Activated naive CD4-positive, alpha-beta T cell treated with anti-CD3 and anti-CD28 coated beads, Interleukin-2, amount 50 U/mL, for 72 hours (primary cell): Measurements from ENCODE around the gene NUAK2. TPM values are rescaled to one million over a fixed set of nuclear protein-coding genes. Genes with fewer than 3 reads are reported as not detected.
A peak's percentile ranks its signal among the peaks of the same experiment; 100 is the strongest.
"Not testable (repeated sequence)": the region's sequence is repeated elsewhere in the genome, so short reads cannot be mapped to it uniquely, and the experiment has no call there.

Source experiments
- ATAC-seq, 2 donors: fragments of 150-1000 bp; cut with Tn5 transposase; 2 replicates each; pipeline ENCODE4 v1.10.0; 2021; ENCODE audit warnings: mild to moderate bottlenecking in 2 of 2, moderate library complexity in 2 of 2
- DNase-seq, 2 donors: peaks; one replicate each; pipeline ENCODE4 v3.0.0; 2021 to 2022; ENCODE audit warnings: low spot score in 2 of 2
- H3K27ac Mint-ChIP-seq, 2 donors: one replicate each; pipeline ENCODE4 v1.8.0; 2022; ENCODE audit warnings: mild to moderate bottlenecking in 2 of 2, mixed read lengths in 2 of 2
- H3K36me3 Mint-ChIP-seq, 2 donors: one replicate each; pipeline ENCODE4 v1.8.0; 2022; ENCODE audit warnings: mixed read lengths in 2 of 2
- H3K9me3 Mint-ChIP-seq, 2 donors: one replicate each; pipeline ENCODE4 v1.8.0; 2022; ENCODE audit warnings: mixed read lengths in 2 of 2
- total RNA-seq, 2 donors: library from RNA; stranded (reverse); gene quantifications; one replicate each; pipeline ENCODE4 v1.2.3, GENCODE V29; 2022

The NUAK2 gene
- total RNA-seq, 2 donors from 2014 or later, result 5.9 to 6.8 TPM

DNA sequence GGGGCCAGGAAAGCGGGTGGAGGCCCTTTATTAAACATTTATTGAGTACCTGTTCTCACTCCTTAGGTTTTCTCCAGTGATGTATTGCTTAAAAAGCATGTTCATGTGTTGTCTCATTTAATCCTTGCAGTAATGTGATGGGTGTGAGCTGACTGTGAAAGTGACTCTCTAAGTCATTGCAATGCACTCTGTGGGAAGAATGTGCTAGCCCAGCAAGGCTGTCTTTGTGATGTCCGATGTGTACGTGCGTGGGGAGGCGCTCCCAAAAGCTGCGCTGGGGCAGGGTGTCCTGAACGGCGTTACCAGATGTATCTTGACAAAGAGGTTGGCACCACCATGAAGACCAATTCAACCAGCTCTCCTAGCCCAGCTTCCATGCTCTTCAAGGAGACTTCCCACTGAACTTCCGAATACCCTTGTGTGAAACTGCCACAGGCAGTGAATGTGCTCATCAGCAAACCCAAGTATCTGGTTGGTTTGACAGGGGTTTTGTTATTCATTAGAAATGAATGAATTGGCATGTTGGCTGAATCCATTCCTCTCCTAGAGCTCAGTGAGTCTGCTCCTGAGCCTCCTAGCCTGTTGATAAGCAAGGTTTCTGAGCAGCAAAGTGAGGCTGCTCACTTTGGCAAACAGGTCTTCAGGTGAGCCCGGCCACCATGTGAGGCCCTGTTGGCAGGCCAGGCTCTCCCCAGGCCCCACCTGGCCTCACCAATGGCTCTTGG is 28.0 kb downstream of the NUAK2 start:
- peak overlapping the region in 1 of 2 donors; percentile 31 for H3K27ac Mint-ChIP-seq

DNA sequence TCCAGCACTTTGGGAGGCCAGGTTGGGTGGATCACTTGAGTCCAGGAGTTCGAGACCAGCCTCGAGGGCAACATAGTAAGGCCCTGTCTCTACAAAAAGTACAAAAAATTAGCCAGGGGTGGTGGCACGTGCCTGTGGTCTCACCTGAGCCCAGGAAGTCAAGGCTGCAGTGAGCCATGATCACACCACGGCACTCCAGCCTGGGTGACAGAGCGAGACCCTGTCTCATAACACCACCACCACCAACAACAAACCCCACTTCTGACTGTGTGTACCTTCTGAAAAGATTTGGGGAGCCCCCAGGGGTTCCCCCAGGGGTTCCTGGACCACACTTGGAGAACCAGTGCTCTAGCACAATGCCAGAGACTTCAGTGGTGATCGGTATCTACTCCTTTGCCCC is 29.9 kb downstream of the NUAK2 start:
- H3K9me3 Mint-ChIP-seq, result no peaks in the 10 kb centered on the region
- no peak overlapping the region for H3K27ac Mint-ChIP-seq
- H3K36me3 Mint-ChIP-seq, result no peaks in the 10 kb centered on the region
- DNase-seq (no peak), ATAC-seq (no peak)

More for the DNA sequence above, 28.0 kb downstream of the NUAK2 start:
- no peaks in the 10 kb centered on the region for H3K9me3 Mint-ChIP-seq
- H3K36me3 Mint-ChIP-seq, result no peaks in the 10 kb centered on the region
- DNase-seq (no peak), ATAC-seq (no peak)

DNA sequence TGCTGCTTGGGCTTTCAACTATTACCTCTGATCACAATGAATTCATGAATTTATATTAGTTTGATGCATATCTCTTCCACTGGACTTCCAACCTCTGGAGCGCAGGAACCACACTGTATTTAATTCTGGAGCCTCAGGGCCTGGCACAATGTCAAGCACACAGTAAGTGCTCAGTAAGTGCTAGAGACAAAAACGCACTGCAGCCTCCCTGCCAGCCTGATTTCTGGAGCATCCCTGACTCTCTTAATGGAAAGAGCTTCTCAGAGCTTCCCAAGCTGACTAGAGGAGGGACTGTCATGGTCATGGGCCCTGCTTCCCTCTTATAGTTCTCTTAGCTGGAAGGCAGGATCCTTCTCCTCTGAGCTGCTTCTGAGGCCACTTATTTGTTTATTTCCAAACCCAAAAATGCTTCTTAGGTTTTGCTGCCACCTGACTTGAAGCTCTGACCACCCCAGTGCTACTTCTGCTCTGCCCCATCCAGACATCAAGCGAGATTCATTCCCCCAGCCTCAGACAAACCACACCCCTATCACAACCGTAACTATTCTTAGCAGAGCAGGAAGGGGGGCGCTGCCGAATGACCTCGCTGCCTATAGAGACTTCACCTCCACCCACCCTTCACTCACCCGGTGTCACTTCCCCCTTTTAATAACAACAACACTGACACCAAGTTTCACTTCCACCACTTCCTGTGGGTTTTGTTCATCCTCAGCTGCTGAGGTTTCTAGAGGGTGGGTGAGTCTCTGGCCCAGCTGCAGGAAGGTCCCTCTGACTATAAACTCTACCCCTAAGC is 33.6 kb downstream of the NUAK2 start:
- peak overlapping the region; percentile 22 to 88 for H3K27ac Mint-ChIP-seq
- H3K9me3 Mint-ChIP-seq, result no peaks in the 10 kb centered on the region
- DNase-seq, result peak; percentile 70 to 85
- peak; percentile 72 to 74 for ATAC-seq
- H3K36me3 Mint-ChIP-seq, result no peaks in the 10 kb centered on the region

DNA sequence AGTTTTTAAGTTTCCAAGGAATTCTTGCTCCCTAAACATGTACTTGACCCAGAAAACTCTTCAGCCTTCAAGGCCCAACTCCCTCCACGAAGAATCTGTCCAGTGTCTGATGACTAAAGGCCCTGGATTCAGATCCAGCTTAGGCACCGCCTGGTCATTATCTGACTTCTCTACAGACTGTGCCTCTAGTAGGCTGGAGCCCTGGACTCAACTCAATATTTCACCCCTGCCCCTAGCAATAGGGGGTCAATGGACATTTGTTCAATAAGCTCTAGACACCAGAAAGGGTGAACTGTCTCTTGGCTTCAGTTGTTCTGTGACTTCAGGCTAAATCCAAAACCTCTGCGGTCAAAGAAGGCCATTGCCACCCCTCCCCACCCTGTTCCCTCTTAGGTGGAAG is 34.5 kb downstream of the NUAK2 start:
- Mint-ChIP-seq H3K9me3 (no peaks in the 10 kb centered on the region), H3K27ac (peak overlapping the region in 1 of 2 donors; percentile 88), H3K36me3 (no peaks in the 10 kb centered on the region)
- ATAC-seq, result no peak
- DNase-seq, result no peak

DNA sequence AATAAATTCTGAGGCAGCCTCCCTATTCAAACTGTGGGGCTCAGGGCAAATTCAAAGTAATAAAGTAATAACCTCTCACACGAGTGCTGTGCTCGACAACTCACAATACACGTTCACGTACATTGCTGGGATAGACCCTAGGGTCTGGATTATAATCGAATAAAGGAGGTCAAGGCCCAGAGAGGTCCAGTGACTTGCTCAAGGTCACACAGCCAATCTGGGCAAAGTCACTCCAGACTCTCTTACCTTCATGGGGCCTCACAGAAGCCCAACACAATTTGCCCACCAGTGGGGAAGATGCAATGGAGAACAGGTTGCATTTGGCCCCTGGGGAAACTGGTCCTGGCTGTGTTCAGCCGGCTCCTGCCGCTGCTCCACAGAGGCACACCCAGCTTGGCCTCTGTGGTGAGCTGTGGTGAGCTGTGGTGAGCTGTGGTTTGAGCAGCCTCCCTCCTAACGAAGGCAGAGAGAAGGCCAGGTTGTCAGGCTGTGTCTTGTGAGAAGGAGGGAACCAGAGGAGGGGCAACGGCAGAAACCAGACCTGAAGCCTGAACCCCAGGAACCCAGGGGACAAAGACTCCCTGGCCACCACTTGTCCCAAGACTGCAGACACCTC is 35.1 kb downstream of the NUAK2 start:
- DNase-seq, result peak; percentile 73 to 85

DNA sequence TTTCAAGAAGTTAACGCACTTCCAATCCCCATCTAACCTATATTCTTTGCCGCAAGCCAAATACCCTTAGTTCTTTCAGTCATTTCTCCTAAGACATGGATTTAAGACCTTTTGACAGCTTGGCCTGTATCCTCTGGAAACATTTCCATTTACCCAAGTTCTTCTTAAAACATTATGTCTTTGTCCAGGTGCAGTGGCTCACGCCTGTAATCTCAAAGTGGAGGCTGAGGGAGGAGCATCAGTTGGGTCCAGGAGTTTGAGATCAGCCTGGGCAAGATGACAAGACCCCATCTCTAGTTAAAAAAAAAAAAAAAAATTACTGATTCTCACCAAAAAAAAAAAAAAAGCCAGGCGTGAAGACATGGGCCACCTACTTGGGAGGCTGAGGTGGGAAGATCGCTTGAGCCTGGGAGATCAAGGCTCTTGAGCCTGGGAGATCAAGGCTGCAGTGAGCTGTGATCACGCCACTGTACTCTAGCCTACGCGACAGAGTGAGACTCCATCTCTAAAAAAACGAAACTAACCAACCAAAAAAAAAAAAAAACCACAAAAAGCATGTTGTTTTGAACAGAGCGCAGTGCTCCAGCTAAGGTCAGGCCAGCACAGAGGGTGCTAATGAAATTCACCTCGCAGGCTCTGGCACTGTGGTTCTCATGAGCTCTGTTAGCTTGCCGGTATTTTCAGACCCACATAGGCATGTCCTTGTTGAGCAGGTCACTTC is 36.0 kb downstream of the NUAK2 start:
- DNase-seq (peak in 1 of 2 donors; percentile 42), ATAC-seq (peak; percentile 42 to 52)
- H3K27ac Mint-ChIP-seq, result peak overlapping the region; percentile 85 to 88
- no peaks in the 10 kb centered on the region for H3K36me3 Mint-ChIP-seq
- no peaks in the 10 kb centered on the region for H3K9me3 Mint-ChIP-seq

More for the DNA sequence above, 35.1 kb downstream of the NUAK2 start:
- no peaks in the 10 kb centered on the region for H3K9me3 Mint-ChIP-seq
- no peaks in the 10 kb centered on the region for H3K36me3 Mint-ChIP-seq
- peak; percentile 12 to 15 for ATAC-seq
- H3K27ac Mint-ChIP-seq, result peak overlapping the region; percentile 57 to 88

DNA sequence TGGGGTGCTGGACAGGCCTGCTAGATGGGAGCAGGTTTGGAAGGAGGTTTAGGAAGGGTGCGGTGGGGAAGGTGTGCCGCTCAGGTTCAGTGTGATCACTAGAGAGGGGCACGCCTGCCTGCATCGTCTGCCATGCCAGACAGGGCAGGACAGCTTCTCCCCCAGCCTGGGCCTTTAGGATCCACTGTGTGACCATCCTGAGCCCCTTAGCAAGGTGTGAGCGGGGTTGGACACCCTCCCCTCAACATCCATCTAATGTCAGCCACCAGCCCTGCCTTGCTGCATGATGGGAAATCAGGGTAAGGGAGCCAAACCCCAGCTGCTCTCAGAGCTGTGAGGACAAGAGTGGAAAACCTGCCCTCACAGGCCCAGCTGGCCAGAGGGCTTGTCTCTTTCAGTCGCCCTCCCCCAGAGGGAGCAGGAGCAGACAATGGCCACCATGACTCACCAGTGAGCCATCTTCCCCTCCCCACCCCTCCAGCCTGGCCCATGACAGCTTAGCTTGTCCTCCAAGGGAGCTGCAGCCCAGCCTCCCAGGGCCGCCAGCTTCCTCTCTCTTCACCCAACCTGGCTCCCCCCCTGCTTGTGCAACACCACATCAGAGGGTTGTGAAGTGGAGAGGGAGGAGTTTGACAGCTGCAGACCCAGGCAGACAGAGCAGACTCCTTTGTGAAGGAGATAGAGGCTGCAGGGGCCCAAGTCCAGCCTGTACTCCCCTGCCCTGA is 37.0 kb downstream of the NUAK2 start:
- peak; percentile 80 to 90 for DNase-seq
- Mint-ChIP-seq H3K9me3 (no peaks in the 10 kb centered on the region), H3K27ac (peak overlapping the region in 1 of 2 donors; percentile 88), H3K36me3 (no peaks in the 10 kb centered on the region)
- ATAC-seq, result peak; percentile 74 to 78

DNA sequence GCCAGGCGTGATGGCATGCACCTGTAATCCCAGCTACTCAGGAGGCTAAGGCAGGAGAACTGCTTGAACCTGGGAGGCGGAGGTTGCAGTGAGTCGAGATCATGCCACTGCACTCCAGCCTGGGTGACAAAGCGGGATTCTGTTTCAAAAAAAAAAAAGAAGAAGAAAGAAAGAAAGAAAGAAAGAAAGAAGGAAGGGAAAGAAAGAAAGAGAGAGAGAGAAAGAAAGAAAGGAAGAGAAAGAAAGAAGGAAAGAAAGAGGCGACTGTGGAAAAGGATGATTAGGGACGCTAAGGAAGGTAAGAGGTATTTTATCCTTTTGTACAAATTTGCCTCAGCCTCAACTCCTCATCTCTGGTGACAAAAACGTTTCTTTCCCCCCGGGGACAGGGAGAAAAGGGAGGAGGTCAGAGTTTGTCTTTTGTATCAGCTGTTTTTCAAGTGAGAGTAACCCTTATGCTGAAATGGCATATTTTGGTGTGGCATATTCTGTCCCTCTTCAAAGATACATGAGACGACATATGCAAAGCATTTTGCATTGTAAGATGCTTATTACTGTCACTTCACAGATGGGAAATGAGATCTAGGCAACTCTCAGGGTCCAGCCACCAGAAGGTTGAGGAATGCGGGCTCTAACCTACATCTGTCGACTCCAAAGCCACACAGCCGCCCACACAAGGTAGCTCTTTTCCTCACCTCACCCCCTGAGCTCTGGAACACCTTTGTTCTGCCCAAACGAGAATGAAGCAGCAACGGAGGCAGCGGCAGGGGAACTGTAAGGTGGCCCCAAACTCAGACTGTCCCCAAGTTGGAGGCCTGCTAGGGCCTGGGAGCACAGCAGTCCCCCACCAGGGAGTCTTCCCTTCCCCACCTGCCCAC is 38.0 kb downstream of the NUAK2 start:
- no peak for DNase-seq
- H3K9me3 Mint-ChIP-seq, result no peaks in the 10 kb centered on the region
- no peaks in the 10 kb centered on the region for H3K36me3 Mint-ChIP-seq
- no peak for ATAC-seq
- peak overlapping the region in 1 of 2 donors; percentile 88 for H3K27ac Mint-ChIP-seq

DNA sequence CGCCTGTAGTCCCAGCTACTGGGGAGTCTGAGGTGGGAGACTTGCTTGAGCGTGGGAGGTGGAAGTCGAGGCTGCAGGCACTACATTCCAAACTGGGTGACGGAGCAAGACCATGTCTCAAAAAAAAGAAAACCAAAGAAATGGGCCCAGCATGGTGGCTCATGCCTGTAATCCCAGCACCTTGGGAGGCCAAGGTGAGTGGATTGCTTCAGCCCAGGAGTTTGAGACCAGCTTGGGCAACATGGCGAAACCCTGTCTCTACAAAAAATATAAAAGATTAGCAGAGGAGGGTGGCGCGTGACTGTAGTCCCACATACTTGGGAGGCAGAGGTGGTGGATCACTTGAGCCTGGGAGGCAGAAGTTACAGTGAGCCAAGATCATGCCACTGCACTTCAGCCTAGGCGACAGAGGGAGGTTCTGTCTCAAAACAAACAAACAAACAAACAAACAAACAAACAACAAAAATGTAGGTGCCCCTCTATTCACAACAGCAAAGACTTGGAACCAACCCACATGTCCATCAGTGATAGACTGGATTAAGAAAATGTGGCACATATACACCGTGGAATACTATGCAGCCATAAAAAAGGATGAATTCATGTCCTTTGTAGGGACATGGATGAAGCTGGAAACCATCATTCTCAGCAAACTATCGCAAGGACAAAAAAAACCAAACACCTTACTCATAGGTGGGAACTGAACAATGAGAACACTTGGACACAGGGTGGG is 40.7 kb downstream of the NUAK2 start:
- peak overlapping the region in 1 of 2 donors; percentile 75 for H3K27ac Mint-ChIP-seq
- ATAC-seq, DNase-seq, H3K36me3 Mint-ChIP-seq, H3K9me3 Mint-ChIP-seq: not testable (repeated sequence)

DNA sequence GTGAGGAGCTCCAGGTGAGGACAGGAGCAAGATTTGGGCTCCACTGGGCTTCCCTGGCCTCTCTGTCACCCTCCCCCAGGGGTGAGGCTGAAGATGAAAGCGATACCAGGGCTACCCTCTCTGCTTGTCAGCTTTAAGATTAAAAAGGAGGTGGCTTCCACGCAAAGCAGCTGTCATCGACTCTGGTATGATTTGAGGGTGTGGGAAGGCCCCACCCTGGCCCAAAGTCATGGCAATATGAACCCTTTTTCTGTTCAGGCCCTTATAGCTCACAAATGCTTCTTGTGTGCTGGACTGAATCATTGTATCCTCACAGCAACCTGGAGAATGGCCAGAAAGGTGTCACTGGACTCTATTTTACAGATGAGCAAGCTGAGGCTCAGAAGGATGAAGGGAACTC is 41.6 kb downstream of the NUAK2 start:
- H3K36me3 Mint-ChIP-seq, result no peaks in the 10 kb centered on the region
- H3K9me3 Mint-ChIP-seq, result no peaks in the 10 kb centered on the region
- DNase-seq (no peak), ATAC-seq (no peak)
- H3K27ac Mint-ChIP-seq, result peak overlapping the region; percentile 75 to 87

DNA sequence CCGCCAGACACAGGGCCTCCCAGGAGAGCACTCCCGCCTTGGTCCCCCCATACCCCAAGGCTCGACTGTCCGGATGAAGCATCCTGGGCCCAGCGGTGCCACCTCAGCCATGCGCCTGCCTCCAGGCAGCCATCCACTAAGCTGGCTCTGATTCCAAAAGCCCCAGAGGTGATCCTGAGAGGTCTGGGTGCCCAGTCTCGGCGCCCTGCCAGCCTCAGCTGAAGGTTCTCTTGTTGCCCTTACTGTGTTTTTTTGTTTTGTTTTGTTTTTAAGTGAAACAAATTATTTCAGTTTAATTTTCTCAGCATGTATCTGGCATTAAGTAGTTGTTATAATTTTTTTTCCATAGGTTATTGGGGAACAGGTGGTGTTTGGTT is 44.9 kb downstream of the NUAK2 start:
- no peak overlapping the region for H3K27ac Mint-ChIP-seq
- ATAC-seq, result no peak

DNA sequence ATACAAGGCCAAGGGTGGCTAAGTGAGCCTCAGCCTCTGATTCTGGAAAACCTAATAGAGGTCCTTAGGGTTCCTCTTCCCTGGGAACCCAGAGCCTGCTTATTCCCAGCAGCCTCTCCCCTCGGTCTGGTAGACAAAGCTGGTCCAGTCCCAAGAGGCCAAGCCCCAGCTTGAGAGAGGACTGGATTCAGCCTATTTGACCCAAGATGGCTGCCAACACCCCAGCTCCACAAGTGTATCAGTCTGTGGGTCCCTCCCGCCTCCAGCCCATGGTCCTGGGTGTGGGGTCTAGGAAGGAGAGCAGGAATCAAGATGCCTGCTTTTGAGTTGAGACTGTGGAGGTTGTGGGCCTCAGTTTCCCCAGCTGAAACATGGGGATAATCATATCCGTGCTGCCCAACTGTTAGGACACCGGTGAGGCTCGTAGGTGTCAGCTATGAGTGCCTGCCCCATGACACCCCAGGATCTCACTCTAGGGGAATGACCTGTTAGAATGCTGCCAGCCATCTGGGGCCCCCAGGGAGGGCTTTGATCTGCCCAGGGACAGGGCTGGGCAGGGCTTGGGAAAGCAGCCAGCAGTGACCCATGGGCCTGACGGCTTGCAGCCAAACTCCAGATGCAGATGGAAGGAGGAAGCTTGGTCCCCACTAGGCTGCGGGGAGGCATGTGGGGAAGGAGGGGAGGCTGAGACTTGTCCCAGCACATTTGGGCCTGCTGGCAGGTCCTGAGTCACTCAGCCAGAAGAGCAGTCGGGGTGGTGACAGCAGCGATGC is 45.4 kb downstream of the NUAK2 start:
- DNase-seq, result no peak
- Mint-ChIP-seq H3K36me3 (no peaks in the 10 kb centered on the region), H3K9me3 (no peaks in the 10 kb centered on the region), H3K27ac (no peak overlapping the region)
- no peak for ATAC-seq

More for the DNA sequence above, 44.9 kb downstream of the NUAK2 start:
- Mint-ChIP-seq H3K36me3 (no peaks in the 10 kb centered on the region), H3K9me3 (no peaks in the 10 kb centered on the region)
- no peak for DNase-seq

DNA sequence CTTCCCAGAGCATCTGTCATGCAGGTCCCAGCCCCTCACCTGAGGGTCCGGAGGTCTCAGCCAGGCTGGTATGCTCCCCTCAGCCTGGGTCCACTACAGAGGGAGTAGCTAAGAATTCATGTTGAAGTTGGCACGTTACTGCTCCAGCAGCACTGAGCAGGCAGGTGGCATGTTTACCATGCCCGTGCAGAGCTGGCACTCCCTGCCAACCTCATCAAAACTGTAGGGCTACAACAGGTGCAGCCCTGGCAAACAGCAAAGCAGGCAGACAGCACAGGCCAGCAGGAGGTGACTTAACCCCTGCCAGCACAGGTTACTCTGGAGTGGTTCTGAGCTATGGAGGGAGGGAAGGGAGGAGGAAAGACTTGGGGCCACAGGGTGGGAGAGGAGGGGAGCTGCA is 46.4 kb downstream of the NUAK2 start:
- no peaks in the 10 kb centered on the region for H3K9me3 Mint-ChIP-seq
- DNase-seq (no peak), ATAC-seq (no peak)
- no peaks in the 10 kb centered on the region for H3K36me3 Mint-ChIP-seq
- no peak overlapping the region for H3K27ac Mint-ChIP-seq

DNA sequence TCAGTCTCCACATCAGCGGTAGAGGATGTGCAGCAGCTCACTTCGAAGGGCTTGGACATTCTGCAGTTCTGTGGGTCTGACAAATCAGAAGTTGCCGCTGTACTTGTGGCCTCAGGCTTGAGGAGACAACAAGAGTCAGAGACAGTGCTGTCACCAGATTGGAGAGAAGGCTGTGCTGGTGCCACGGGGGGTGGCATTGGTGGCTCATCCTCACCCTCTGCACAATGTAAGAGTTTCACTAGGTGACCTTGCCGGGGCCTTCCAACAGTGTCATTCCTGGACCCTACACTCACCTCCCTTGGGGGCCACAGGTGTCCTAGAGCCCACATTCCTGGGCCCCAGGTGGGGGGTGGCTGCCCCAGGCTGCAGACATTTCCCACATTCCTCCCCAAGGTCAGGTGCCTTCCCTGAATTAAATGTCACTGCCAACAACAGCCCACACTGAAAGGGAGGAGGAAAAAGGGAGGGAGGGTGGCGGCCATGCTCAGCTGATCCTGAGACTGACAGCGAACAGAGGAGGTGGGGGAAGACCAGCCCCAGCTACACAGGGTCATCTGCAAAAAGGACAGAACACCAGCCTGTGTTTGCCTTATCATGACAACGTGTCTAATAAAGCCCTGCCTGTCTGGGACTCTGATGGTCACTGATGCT is 47.4 kb downstream of the NUAK2 start:
- Mint-ChIP-seq H3K9me3 (no peaks in the 10 kb centered on the region), H3K36me3 (no peaks in the 10 kb centered on the region), H3K27ac (no peak overlapping the region)
- DNase-seq (no peak), ATAC-seq (peak; percentile 29 to 58)
